HG02981 (cell line): ENCODE measurements around the gene DCTPP1.
A peak's percentile ranks its signal among the peaks of the same experiment; 100 is the strongest.

ENCODE experiments used
- ATAC-seq: cut with Tn5 transposase; IDR thresholded peaks from one replicate; pipeline ENCODE4 v1.9.1; 2021; ENCODE audit warnings: mild to moderate bottlenecking, moderate library complexity; ENCODE audit not compliant: unreplicated experiment

Gene DCTPP1

DNA sequence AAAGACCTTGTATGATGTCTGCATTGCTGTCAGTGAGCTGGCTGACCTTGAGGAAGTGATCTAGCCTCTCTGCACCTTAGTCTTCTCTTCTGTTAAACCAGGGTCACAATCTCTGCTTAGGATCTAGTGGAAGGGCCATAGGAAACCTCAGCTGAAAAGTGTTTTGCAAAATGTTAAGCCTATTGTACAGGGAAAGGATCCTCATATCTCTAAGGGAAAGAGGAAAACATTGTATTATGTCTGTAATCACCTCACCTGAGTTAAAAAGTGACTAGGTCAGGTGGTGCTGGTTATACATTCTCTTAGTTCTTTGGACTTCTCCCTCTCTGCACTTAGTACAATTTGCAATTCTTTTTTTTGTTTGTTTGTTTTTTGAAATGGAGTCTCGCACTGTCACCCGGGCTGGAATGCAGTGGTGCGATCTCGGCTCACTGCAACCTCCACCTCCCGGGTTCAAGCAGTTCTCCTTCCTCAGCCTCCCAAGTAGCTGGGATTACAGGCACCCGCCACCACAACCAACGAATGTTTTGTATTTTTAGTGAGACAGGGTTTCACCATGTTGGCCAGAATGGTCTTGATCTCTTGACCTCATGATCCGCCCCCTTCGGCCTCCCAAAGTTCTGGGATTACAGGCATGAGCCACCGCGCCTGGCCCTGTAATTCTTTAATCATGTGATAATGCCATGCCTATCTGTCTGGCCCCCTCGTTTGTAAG lies 17.8 kb upstream of the DCTPP1 start:
- ATAC-seq: no peak

DNA sequence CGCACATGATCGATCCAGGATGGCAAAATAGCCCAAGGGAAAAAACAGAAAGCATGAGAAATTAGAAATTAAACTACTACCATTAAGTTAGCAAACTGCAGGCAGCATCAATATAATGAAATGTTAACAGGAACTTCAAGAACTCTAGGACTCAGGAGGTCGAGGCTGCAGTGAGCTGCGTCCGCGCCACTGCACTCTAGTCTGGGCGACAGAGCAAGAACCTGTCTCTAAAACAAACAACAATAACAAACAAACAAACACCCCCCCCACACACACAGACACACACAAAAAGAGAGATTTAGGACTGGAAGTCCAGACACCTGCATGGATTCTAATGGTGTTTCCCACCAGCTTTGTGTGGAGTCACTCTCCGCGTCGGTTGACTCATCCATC lies 16.4 kb upstream of the DCTPP1 start:
- no peak for ATAC-seq

DNA sequence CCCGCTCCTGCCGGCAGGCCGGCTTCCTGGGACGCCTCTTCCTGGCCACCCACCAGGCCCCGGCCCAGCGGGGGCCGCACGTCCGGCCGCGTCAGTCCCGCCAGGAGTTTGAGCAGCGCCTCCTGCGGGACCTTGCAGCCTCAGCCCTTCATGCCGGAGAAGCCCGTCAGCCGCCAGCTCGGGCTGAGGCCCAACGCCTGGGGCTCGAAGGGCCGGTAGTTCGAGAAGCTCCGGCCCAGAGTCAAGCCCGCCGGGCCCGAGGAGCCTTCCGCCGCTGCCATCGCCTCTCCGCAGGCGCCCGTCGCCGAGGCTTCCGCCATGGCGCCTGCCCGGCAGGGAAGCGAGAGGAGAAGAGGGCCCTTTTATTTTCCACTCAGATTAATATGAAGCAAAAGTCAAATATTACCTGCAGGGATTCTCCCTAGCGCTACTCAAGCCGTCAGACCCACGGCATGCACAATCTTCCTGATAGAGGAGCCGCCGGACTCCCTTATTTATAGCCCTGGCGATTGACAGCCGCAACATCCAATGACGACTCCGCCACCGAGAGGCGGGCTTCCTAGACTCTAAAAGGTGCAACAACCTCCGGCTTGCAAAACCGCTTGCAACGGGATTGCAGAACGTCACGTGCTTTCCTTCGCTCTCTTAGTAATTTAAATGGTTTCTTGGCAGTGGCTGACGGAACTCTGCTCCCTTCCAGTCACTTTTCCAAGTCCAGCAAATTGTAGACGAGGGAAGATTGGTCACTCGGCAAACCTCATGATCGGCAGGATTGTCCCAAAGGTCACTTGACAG lies 15.8 kb upstream of the DCTPP1 start, which contains the start of gene SEPHS2:
SEPHS2 (minus strand) TSS at position 467 of the 795 bp plus-strand sequence; CDS start at position 320, 147 bp downstream.
- peak; percentile 84 for ATAC-seq

- ATAC-seq: peak; percentile 6
Measured at GRCh38 chr16:30445149-30445407, 15.2 kb upstream of the DCTPP1 start.

DNA sequence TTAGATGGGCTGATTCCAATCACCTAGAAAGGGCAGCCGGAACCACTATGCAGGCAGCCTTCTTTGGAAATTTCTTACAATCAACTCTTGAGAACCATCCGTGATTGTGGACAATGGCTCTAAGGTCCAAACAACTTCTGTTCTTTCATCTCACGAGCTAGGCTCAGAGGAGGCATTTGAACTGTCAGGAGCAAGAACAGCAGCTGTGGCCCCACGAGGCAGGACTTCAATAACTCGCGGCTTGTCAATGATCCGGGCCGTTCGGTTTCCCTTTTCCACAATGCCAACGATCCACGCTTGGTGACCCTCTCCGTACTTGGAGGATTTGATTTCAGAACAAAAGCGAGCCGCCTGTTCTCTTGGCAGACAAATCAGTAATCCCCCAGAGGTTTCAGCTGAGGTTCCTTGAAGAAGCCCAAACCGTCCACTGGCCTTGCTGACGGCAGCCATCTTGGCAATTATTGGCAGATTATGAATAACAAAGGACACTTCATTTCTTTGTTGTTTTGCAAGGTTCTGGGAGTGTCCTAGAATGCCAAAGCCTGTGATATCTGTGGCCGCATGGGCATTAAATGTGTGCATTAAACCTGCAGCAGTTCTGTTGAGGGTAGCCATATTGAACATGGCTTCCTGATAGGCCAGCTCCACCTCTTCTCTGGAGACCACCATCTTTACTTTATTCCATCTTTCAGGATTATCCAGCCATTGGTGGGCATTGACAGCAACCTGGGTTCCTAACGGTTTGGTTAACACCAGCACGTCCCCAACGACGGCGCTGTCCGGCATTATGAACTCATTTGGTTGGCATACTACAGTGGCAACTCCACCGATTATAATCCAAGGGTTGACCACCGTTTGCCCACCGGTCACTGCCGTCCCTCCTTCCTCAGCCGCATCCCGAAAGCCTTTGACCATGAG lies 14.7 kb upstream of the DCTPP1 start:
- no peak for ATAC-seq

DNA sequence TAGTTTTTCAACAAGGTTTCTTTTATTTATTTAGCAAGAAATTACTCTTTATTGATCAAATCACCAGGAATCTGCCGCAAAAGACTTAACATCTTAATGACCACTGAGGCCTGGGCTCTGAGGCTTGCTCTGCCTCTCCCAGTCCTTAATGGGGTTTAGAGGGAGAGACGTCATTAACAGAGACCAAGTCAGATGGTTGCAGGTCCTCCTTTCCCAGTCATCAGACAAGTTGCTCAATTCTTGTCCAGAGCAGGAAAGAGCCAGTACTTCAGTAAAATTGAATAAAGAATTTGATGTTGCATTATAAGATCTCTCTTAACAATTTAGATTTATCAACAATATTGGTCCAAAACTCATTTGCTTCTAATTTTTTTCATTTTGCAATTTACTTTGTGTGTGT lies 13.8 kb upstream of the DCTPP1 start:
- no peak for ATAC-seq

- no peak for ATAC-seq
Measured at GRCh38 chr16:30439720-30440348, 10.0 kb upstream of the DCTPP1 start.

DNA sequence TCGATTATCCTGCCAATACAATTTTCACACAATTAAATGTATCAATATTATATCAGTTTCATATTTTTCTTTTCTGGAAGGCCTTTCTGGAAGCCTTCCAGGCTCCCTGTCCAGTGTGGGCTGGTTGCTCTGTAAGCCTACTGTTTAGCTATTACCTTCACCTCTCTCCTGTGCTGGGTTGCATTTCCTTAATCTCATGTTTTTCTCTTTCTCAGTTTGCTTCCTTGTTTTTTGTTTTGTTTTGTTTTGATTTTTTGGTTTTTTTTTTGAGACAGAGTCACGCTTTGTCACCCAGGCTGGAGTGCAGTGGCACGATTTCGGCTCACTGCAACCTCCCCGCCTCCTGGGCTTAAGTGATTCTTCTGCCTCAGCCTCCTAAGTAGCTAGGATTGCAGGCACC lies 9.0 kb upstream of the DCTPP1 start:
- no peak for ATAC-seq

DNA sequence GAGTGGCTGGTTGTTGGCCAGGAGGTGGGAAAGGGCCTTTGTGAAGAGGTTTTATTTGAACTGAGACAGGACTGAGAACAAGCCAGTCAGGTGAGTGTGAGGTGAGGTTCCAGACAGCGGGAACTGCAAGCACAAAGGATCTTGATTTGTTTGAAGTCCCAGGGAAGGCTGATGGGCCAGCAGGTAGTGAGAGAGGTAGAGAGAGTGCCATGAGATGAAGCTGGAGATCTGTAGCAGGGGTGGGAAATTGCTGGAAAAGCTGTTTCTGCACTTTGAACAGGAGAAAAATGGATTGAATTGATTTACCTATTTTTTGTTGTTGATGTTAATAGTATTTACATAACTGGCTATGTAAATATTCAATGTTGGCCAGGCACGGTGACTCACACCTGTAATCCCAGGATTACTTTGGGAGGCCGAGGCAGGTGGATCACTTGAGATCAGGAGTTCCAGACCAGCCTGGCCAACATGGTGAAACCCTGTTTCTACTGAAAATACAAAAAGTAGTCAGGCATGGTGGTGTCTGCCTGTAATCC lies 7.7 kb upstream of the DCTPP1 start:
- ATAC-seq: no peak

- no peak for ATAC-seq
Measured at GRCh38 chr16:30434852-30435251, 5.0 kb upstream of the DCTPP1 start.

DNA sequence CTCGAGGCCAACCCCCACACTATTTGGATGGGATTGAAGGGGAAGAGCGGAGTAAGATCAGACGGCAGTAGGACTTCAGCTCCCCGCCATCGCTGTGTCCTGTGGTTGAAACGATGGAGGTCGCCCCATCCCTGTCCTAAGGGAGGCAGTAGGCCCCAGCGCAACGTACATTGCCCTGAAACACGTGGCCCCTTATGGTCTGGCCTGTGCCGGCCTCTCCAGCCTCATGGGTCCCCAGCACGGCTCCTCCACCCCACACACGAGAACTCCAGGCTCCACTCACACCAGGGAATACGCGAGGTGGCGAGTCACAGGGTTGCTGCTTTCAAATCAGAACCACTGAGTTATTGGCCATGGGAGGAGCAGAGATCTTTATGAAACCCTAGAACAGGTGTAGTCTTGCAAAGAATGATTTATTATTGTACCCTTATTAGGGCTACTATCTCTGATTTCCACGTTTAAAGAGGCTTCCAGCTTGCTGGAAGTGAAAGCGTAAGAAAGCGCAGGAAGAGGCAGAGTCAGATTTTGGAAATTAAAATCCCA lies 669 bp upstream of the DCTPP1 start:
- ATAC-seq: no peak

- ATAC-seq: no peak
Measured at GRCh38 chr16:30429418-30429677, 482 bp downstream of the DCTPP1 start.

- ATAC-seq: no peak
Measured at GRCh38 chr16:30428055-30428454, 1.8 kb downstream of the DCTPP1 start.

DNA sequence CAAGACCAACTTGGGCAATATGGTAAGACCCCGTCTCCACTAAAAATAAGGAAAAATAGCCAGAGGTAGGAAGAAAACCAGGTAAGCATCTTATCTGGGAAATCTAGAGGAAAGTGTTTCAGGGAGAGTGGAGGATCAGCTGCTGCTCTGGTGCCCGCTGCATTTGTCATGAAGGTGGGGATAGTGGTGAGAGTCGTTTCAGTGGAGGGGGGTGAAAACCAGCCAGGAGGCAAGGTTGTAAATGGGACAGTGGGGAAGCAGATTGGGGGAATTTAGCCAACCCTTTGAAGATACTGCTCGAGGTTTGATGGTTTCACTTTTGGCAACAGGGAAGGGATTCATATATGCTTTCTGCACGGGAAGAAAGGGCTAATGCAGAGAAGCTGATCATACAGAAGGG lies 8.8 kb downstream of the DCTPP1 start:
- no peak for ATAC-seq

DNA sequence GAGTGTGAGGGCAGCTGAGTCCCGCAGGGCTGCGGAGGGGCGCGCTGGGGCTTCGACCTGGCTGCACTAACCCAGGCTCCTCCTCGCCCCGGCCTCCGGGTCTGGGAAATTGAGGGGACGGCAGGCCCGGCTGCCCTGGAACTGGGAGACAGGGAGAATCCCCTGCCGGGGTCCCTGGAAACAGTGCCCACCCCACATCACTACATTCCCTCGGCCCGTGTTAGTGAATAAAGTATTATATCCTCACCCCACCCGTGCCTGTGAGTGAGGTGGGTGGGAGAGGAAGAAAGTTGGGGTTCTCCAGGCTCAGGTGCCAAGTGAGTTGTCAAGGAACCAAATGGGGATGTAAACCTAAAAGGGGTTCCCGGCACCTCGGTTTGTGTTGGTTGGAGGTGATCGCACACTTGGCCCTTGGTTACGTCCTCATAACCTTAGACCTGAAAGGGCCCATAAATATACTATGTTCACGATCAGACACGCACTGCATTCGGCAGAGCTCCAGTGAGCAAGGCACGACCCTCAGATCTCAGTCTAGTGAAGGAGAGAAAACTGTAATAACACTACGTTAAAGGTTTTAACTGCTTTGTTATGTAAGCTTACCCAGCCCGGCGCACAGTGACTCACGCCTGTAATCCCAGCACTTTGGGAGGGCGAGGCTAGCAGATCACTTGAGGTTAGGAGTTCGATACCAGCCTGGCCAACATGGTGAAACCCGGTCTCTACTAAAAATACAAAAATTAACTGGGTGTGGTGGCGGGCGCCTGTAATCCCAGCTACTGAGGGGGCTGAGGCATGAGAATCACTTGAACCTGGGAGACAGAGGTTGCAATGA lies 11.3 kb downstream of the DCTPP1 start:
- ATAC-seq: no peak

DNA sequence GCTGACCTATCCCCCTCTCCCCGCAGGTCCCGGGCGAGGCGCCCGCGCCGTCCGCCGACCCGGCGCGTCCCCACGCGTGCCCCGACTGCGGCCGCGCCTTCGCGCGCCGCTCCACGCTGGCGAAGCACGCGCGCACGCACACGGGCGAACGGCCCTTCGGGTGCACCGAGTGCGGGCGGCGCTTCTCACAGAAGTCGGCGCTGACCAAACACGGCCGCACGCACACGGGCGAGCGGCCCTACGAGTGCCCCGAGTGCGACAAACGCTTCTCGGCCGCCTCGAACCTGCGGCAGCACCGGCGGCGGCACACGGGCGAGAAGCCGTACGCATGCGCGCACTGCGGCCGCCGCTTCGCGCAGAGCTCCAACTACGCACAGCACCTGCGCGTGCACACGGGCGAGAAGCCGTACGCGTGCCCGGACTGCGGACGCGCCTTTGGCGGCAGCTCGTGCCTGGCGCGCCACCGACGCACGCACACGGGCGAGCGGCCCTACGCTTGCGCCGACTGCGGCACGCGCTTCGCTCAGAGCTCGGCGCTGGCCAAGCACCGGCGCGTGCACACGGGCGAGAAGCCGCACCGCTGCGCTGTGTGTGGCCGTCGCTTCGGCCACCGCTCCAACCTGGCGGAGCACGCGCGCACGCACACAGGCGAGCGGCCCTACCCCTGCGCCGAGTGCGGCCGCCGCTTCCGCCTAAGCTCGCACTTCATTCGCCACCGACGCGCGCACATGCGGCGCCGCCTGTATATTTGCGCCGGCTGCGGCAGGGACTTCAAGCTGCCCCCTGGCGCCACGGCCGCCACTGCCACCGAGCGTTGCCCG lies 12.1 kb downstream of the DCTPP1 start:
- ATAC-seq: peak; percentile 78

- ATAC-seq: no peak
Measured at GRCh38 chr16:30416624-30417528, 13.0 kb downstream of the DCTPP1 start.

DNA sequence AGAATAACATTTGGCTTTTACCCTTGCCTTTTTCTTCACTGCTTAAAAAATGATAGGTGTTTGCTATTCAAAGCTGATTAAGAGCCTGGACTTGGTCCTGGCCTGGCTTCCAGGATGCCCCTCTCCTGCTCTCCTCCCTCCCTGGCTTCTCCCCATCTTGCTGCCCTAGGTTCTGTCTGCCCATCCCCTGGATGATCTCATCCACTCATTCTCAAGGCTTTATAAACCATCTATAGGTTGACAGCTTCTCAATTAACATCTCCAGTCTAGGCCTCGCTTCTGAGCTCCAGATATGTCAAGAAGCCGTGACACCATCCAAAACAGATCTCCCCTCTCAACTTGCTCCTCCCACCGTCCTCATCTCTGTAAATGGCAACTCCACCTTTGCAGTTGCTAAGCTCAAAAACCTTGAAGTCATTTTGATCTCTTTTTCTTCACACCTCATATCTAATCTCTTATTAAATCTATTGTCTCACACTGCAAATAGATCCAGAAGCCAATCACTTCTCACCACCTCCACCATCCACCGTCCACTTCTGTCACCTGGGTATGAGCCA lies 13.7 kb downstream of the DCTPP1 start:
- no peak for ATAC-seq
